ENCODE results near the gene VAMP1.

The VAMP1 gene

DNA sequence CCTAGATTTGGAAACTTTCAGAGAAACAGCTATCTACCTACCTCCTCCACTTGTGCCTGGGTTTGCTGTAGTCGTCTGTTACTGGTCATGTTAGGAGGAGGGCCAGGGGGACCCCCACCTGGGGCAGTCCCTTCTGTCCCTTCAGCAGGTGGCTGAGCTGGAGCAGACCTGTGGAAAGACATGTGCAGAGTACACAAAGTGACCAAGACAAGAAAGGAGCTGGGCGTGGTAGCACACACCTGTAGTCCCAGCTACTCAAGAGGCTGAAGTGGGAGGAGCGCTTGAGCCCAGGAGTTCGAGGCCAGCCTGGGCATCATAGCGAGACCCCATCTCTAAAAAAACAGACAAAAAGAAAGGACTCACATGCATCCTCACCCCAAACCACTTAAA lies 4.3 kb downstream of the VAMP1 start:
- H3K4me3 ChIP-seq (ENCODE audit: low read depth, low read length): no peak overlapping the region
- TF ChIP-seq, protein P1, sequence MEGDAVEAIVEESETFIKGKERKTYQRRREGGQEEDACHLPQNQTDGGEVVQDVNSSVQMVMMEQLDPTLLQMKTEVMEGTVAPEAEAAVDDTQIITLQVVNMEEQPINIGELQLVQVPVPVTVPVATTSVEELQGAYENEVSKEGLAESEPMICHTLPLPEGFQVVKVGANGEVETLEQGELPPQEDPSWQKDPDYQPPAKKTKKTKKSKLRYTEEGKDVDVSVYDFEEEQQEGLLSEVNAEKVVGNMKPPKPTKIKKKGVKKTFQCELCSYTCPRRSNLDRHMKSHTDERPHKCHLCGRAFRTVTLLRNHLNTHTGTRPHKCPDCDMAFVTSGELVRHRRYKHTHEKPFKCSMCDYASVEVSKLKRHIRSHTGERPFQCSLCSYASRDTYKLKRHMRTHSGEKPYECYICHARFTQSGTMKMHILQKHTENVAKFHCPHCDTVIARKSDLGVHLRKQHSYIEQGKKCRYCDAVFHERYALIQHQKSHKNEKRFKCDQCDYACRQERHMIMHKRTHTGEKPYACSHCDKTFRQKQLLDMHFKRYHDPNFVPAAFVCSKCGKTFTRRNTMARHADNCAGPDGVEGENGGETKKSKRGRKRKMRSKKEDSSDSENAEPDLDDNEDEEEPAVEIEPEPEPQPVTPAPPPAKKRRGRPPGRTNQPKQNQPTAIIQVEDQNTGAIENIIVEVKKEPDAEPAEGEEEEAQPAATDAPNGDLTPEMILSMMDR (IDR thresholded peaks at IDR 0.05; ENCODE audit: borderline replicate concordance, insufficient read depth, low read depth, low read length): no peak

DNA sequence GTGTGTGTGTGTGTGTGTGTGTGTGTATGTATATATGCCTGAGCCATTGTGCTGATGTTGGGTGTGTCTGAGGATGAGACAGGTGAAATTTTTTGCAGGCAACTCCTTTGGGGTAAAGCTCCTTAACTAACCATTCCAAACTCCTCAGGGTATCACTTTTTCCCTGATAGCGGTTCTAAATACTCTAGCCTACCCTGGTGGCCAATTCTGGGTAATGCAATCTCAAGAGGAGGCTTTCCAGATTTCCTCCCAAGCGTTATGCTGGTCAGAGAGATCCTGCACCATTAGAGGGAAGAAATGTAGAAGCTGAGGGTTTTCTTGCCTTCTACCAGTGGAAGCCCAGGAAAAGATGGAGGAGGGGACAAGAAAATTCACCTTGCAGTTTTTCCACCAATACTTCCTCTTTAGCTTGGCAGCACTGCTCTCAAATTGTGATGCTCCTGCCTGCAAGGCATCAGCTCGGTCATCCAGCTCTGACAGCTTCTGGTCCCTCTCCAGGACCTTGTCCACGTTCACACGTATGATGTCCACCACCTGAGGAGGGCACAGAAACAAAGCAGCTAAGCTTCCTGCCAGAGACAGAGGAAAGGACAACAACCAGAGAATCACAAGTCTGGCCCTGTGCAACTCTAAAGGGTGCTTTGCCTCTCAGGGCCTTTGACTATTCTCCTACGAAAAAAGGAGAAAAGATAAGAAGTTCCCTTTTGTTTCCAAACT lies 4.9 kb downstream of the VAMP1 start:
- TF ChIP-seq, protein P1 (IDR thresholded peaks at IDR 0.05; ENCODE audit: borderline replicate concordance, insufficient read depth, low read depth, low read length): peak; percentile 84
- H3K4me3 ChIP-seq (ENCODE audit: low read depth, low read length): no peak overlapping the region

DNA sequence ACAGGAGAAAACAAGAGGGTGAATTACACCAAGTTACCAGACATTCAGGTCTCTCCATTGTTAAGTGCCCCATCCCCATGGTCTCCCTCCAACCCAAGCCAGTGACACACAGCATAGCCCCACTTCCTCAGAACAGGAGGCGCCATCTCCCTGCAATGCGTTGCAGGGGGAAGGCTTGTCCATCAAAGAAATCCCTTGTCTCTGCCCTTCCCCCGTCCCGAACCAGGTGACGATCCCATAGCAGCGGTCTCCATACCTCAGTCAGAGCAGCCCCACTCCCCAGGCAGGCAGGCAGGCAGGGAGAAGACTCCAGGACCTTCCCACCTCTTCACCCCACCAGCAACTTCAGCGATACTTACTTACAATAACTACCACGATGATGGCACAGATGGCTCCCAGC lies 5.9 kb downstream of the VAMP1 start:
- no peak overlapping the region for H3K4me3 ChIP-seq (ENCODE audit: low read depth, low read length)
- TF ChIP-seq, protein P1 (IDR thresholded peaks at IDR 0.05; ENCODE audit: borderline replicate concordance, insufficient read depth, low read depth, low read length): no peak

DNA sequence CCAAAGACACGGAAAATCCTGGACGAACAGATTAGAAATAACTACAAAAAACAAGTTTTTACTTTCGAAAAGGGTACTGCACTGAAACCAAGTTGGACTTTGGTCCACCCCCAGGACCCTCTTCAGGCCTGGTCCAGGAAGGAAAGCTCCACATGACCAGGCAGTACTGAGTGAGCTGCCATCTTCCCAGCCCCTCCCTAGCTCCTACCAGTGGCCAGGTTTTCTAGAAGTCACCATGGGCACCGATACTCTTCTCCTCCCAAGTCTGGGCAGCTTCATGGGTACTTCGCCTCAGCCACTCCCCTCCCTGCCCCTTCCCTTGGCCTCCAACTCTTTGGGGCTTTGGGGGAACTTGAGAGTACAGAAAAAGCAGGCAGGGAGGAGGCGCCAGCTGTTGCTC lies 6.6 kb downstream of the VAMP1 start:
- H3K4me3 ChIP-seq (ENCODE audit: low read depth, low read length): no peak overlapping the region
- TF ChIP-seq, protein P1 (IDR thresholded peaks at IDR 0.05; ENCODE audit: borderline replicate concordance, insufficient read depth, low read depth, low read length): no peak

DNA sequence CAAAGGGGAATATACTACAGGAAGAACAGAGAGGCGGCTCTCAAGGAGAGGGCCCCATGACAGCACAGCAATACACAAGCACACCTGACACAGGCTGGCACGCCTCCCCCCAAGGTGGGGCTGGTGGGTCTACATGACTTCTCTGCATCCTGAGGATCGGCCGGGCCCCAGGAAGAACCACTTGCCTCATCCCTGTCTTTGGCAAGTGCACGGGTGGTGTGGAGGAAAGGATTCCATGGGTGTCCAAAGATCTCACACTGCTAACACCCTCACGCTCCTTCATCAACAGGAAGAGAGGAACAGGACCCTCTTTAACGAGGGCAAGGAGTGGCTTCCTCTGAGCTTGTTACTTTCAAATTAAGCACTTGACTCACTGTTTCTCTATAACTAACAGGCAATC lies 7.3 kb downstream of the VAMP1 start:
- TF ChIP-seq, protein P1 (IDR thresholded peaks at IDR 0.05; ENCODE audit: borderline replicate concordance, insufficient read depth, low read depth, low read length): no peak
- H3K4me3 ChIP-seq (ENCODE audit: low read depth, low read length): no peak overlapping the region

DNA sequence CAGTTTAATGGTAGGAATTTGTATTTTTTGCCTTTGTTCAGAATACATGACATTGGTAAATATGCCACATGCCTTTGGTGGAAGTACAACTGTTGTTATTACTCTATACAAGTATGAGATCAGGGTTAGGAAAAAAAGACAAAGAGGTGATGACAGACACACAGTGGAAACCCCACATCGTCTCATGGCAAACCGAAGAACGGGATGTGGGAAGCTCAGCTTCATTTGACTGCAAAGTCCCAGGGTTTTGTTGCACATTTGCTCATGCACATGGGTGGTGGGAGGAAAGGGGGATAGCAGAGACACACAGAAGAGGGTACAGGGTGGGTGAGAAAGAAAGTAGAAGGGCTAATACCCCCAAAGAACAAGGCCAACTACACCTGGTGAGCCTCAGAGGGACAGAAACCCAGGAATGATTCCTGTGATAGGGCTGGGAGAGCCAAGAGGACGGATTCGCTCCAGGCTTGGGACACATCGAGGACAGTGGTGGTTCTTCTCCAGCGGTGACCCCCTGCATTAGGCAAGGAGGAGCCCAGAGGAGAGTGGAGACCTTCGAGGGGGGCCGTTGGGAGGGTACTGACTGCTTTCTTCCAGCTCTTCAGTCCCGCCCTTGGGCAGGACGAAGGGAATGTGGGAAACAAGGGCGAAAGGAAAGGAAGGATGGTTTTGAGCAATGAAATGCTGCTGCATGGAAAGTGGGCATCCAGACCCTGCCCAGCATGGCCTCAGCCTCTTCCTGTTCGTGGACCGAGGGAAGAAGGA lies 8.1 kb downstream of the VAMP1 start:
- no peak overlapping the region for H3K4me3 ChIP-seq (ENCODE audit: low read depth, low read length)
- TF ChIP-seq, protein P1 (IDR thresholded peaks at IDR 0.05; ENCODE audit: borderline replicate concordance, insufficient read depth, low read depth, low read length): no peak
